HEK293 (cell line): ENCODE results near the gene RALGAPA1.
A peak's percentile ranks its signal among the peaks of the same experiment; 100 is the strongest.
"Not testable (repeated sequence)": the region's sequence is repeated elsewhere in the genome, so short reads cannot be mapped to it uniquely, and the experiment has no call there.

Experiments used
- CTCF ChIA-PET: fragments of 350-600 bp; formaldehyde crosslinking; extraction: SDS; loops from one replicate; lab custom pipeline; 2021; ENCODE audit warnings: antibody characterized with exemption; lab: Yijun Ruan, JAX
- POLR2A ChIA-PET: fragments of 300-600 bp; formaldehyde crosslinking; extraction: SDS; loops from one replicate; lab custom pipeline; 2020; ENCODE audit warnings: antibody characterized with exemption, inconsistent platforms; lab: Yijun Ruan, JAX
- H3K27ac ChIP-seq: fragments of 200-500 bp; sonication (Bioruptor generic); 2 replicates; pipeline ENCODE4 v1.5.1; 2014; ENCODE audit warnings: low read depth, low read length, control low read depth, inconsistent platforms; ENCODE audit errors: extremely low read depth
- H3K36me3 ChIP-seq, 2 experiments: fragments of 200-500 bp in 1 of 2; sonication (Bioruptor generic) in 1 of 2; 1 replicate in 1 of 2; 2 replicates in 1 of 2; pipeline ENCODE4 v1.5.1; 2014 to 2017; ENCODE audit warnings: inconsistent platforms in 2 of 2, low read length in 2 of 2; ENCODE audit not compliant: control insufficient read depth in 2 of 2, insufficient read depth in 1 of 2
- H3K4me1 ChIP-seq: fragments of 200-500 bp; sonication (Bioruptor generic); 2 replicates; pipeline ENCODE4 v1.5.1; 2014; ENCODE audit warnings: mild to moderate bottlenecking, low read length, inconsistent platforms; ENCODE audit not compliant: control insufficient read depth, insufficient read depth
- H3K4me3 ChIP-seq: 2 replicates; pipeline ENCODE4 v1.5.1; 2011; ENCODE audit warnings: low read depth, mild to moderate bottlenecking, control low read depth, low read length, moderate library complexity
- H3K9me3 ChIP-seq: fragments of 200-500 bp; sonication (Bioruptor generic); 2 replicates; pipeline ENCODE4 v1.5.1; 2014; ENCODE audit warnings: low read depth, low read length, inconsistent platforms; ENCODE audit not compliant: control insufficient read depth, insufficient read depth
- MEIS1 ChIP-seq: sonication (generic); formaldehyde crosslinking; IDR thresholded peaks from 2 replicates; pipeline ENCODE4 v1.8.1; 2022; ENCODE audit warnings: missing genetic modification reagents, mild to moderate bottlenecking, borderline replicate concordance
- SCRT2 ChIP-seq: fragments of 450-650 bp; formaldehyde crosslinking; IDR thresholded peaks from 2 replicates; pipeline ENCODE4 v1.5.1; 2016; ENCODE audit warnings: missing biosample characterization, missing genetic modification characterization
- ZNF133 ChIP-seq: fragments of 450-650 bp; formaldehyde crosslinking; IDR thresholded peaks from 2 replicates; pipeline ENCODE4 v1.5.1; 2016; ENCODE audit warnings: missing biosample characterization, missing genetic modification characterization
- ZNF146 ChIP-seq: fragments of 450-650 bp; formaldehyde crosslinking; IDR thresholded peaks from 2 replicates; pipeline ENCODE4 v1.5.1; 2016; ENCODE audit warnings: missing biosample characterization, missing genetic modification characterization
- ZNF157 ChIP-seq: fragments of 450-650 bp; formaldehyde crosslinking; IDR thresholded peaks from 2 replicates; pipeline ENCODE4 v1.5.1; 2016; ENCODE audit warnings: missing biosample characterization, missing genetic modification characterization
- ZNF175 ChIP-seq: fragments of 450-650 bp; formaldehyde crosslinking; IDR thresholded peaks from 2 replicates; pipeline ENCODE4 v1.5.1; 2016; ENCODE audit warnings: missing biosample characterization, missing genetic modification characterization
- ZNF223 ChIP-seq: fragments of 450-650 bp; formaldehyde crosslinking; IDR thresholded peaks from 2 replicates; pipeline ENCODE4 v1.5.1; 2016; ENCODE audit warnings: missing biosample characterization, missing genetic modification characterization
- ZNF324 ChIP-seq: fragments of 450-650 bp; formaldehyde crosslinking; IDR thresholded peaks from 2 replicates; pipeline ENCODE4 v1.5.1; 2016; ENCODE audit warnings: missing biosample characterization, missing genetic modification characterization
- ZNF354C ChIP-seq: fragments of 450-650 bp; formaldehyde crosslinking; IDR thresholded peaks from 2 replicates; pipeline ENCODE4 v1.5.1; 2016; ENCODE audit warnings: missing biosample characterization, missing genetic modification characterization, low read depth, borderline replicate concordance
- ZNF521 ChIP-seq: fragments of 450-650 bp; formaldehyde crosslinking; IDR thresholded peaks from 2 replicates; pipeline ENCODE4 v1.5.1; 2017; ENCODE audit warnings: missing biosample characterization, mild to moderate bottlenecking, missing genetic modification characterization
- ZNF664 ChIP-seq: fragments of 450-650 bp; formaldehyde crosslinking; IDR thresholded peaks from 2 replicates; pipeline ENCODE4 v1.5.1; 2016; ENCODE audit warnings: missing biosample characterization, missing genetic modification characterization
- ZXDB ChIP-seq: fragments of 450-650 bp; formaldehyde crosslinking; IDR thresholded peaks from 2 replicates; pipeline ENCODE4 v1.5.1; 2016; ENCODE audit warnings: missing biosample characterization, missing genetic modification characterization

The RALGAPA1 gene

DNA sequence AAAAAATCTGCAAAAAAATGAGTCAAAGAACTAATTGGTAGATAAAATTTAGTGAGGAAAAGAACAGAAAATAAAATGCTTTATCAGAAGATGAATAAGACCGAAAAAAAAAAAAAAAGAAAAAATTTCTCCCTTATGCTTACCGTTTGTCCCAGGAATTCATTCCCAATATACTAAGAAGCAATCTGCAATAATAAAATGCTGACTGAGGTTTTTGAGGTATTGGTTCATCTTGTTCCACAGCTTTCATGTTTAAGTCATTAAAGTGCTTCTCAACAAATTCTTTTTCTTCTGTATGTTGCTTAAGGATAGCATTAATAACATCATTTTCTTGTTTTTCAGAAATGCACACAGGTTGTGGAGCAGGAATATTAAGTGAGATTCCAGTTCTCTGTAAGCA, 182.1 kb downstream of the RALGAPA1 start:
- H3K27ac ChIP-seq, H3K36me3 ChIP-seq, POLR2A ChIA-PET, H3K9me3 ChIP-seq, H3K4me1 ChIP-seq, H3K4me3 ChIP-seq: not testable (repeated sequence)
- CTCF ChIA-PET: interaction anchor here (0.8 kb wide), 1 partner anchor 191 kb away, joined by 4 read pairs; no protein-coding TSS in a partner anchor

DNA sequence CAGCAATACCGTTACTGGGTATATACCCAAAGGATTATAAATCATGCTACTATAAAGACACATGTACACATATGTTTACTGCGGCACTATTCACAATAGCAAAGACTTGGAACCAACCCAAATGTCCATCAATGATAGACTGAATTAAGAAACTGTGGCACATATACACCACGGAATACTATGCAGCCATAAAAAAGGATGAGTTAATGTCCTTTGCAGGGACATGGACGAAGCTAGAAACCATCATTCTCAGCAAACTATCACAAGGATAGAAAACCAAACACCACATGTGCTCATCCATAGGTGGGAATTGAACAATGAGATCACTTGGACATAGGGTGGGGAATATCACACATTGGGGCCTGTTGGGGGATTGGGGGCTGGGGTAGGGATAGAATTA, 187.1 kb downstream of the RALGAPA1 start:
- H3K9me3 ChIP-seq, CTCF ChIA-PET, H3K4me1 ChIP-seq, H3K36me3 ChIP-seq, H3K4me3 ChIP-seq, POLR2A ChIA-PET, H3K27ac ChIP-seq: not testable (repeated sequence)
- TF ChIP-seq ZNF146 (tag by site-specific recombination): peak; percentile 89

DNA sequence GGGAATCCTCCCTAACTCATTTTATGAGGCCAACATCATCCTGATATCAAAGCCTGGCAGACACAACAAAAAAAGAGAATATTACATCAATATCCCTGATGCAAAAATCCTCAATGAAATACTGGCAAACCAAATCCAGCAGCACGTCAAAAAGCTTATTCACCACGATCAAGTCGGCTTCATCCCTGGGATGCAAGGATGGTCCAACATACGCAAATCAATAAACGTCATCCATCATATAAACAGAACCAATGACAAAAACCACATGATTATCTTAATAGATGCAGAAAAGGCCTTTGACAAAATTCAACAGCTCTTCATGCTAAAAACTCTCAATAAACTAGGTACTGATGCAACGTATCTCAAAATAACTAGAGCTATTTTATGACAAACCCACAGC, 189.1 kb downstream of the RALGAPA1 start:
- CTCF ChIA-PET: interaction anchor here (0.8 kb wide), 1 partner anchor 80 kb away, joined by 4 read pairs; no protein-coding TSS in a partner anchor
- H3K27ac ChIP-seq, POLR2A ChIA-PET, H3K4me1 ChIP-seq, H3K4me3 ChIP-seq, H3K9me3 ChIP-seq, H3K36me3 ChIP-seq: not testable (repeated sequence)
- peak; percentile 92 for TF ChIP-seq ZNF133 (tag by site-specific recombination)

DNA sequence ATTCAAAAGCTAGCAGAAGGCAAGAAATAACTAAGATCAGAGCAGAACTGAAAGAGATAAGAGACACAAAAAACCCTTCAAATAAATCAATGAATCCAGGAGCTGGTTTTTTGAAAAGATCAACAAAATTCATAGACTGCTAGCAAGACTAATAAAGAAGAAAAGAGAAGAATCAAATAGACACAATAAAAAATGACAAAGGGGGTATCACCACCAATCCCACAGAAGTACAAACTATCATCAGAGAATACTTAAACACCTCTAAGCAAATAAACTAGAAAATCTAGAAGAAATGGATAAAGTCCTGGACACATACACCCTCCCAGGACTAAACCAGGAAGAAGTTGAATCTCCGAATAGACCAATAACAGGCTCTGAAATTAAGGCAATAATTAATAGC, 189.6 kb downstream of the RALGAPA1 start:
- POLR2A ChIA-PET, H3K4me3 ChIP-seq, H3K27ac ChIP-seq, H3K36me3 ChIP-seq, H3K9me3 ChIP-seq, H3K4me1 ChIP-seq: not testable (repeated sequence)
- CTCF ChIA-PET: interaction anchor here (0.6 to 0.8 kb wide), 2 partner anchors 80 to 385 kb away, joined by 3 to 4 read pairs; no protein-coding TSS in a partner anchor

DNA sequence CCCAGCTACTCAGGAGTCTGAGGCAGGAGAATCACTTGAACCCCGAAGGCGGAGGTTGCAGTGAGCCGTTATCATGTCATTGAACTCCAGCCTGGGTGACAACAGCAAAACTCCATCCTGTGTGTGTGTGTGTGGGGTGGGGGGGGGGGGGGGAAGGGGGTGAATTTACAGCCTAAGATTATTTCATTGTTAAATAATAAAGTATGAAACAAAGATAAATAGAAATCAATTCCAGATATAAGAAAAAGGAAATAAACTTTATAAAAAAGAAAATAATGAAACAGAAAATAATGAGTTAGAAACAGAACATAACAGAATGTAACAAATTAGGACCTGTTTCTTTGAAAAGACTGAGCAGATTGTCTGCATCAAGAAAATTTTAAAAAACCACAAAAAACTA, 191.6 kb downstream of the RALGAPA1 start:
- POLR2A ChIA-PET: no interaction called here
- Histone ChIP-seq H3K4me1 (no peaks in the 10 kb centered on the region), H3K9me3 (no peaks in the 10 kb centered on the region), H3K27ac (no peak overlapping the region), H3K36me3 (peaks cover 0 to under 1% of the 10 kb centered on the region in 2 experiments; a peak in 1 of 3 replicates), H3K4me3 (no peak overlapping the region)
- CTCF ChIA-PET: no interaction called here
- TF ChIP-seq ZXDB (tag by site-specific recombination) (no peak), ZNF223 (tag by site-specific recombination) (no peak)
- TF ChIP-seq, all 188 proteins: peak for 0

DNA sequence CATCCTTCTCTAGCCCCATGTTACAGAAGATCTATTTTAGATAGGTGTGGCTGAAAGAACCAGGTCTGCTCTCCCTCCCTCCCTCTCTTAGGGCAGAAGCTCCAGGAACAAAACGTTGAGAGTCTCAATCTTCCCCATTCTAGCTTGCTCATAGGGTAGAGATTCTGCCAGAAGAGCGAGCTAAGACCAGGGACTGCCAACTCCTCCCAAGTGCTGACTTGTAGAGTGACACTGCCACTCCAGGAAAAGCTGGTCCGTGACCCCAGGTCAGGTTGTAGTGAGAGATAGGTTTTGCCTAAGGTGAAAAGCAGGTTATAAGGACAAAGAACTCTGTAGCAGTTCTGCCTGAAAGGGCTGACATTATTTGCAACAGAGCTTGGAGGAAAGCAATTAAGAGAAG, 201.7 kb downstream of the RALGAPA1 start:
- Histone ChIP-seq H3K4me1 (no peaks in the 10 kb centered on the region), H3K4me3 (no peak overlapping the region), H3K27ac (no peak overlapping the region), H3K9me3 (no peaks in the 10 kb centered on the region), H3K36me3 (peaks cover 19 to 22% of the 10 kb centered on the region in 2 experiments)
- POLR2A ChIA-PET: no interaction called here
- TF ChIP-seq MEIS1 (CRISPR knock-in tag): no peak
- no peak for TF ChIP-seq SCRT2 (tag by site-specific recombination)
- TF ChIP-seq ZNF521 (tag by site-specific recombination): no peak
- no peak for TF ChIP-seq ZNF175 (tag by site-specific recombination)
- no peak for TF ChIP-seq ZNF157 (tag by site-specific recombination)
- no peak for TF ChIP-seq ZNF324 (tag by site-specific recombination)
- no peak for TF ChIP-seq ZNF354C (tag by site-specific recombination)
- TF ChIP-seq ZNF664 (tag by site-specific recombination): no peak
- CTCF ChIA-PET: interaction anchor here (0.6 kb wide), 1 partner anchor 918 kb away, joined by 3 read pairs; no protein-coding TSS in a partner anchor
